ENCODE results near the gene TTYH1.

TTYH1 gene

GRCh38 chr19:54485851-54486250, 70.6 kb downstream of the TTYH1 start:
- no peak for DNase-seq
